HEK293 (cell line): ENCODE results near the gene ELK4.

Experiments used
- CTCF ChIA-PET: fragments of 350-600 bp; formaldehyde crosslinking; extraction: SDS; loops from one replicate; lab custom pipeline; 2021; ENCODE audit warnings: antibody characterized with exemption; lab: Yijun Ruan, JAX
- POLR2A ChIA-PET: fragments of 300-600 bp; formaldehyde crosslinking; extraction: SDS; loops from one replicate; lab custom pipeline; 2020; ENCODE audit warnings: antibody characterized with exemption, inconsistent platforms; lab: Yijun Ruan, JAX
- H3K27ac ChIP-seq: fragments of 200-500 bp; sonication (Bioruptor generic); 2 replicates; pipeline ENCODE4 v1.5.1; 2014; ENCODE audit warnings: low read depth, low read length, control low read depth, inconsistent platforms; ENCODE audit errors: extremely low read depth
- H3K36me3 ChIP-seq, 2 experiments: fragments of 200-500 bp in 1 of 2; sonication (Bioruptor generic) in 1 of 2; 1 replicate in 1 of 2; 2 replicates in 1 of 2; pipeline ENCODE4 v1.5.1; 2014 to 2017; ENCODE audit warnings: inconsistent platforms in 2 of 2, low read length in 2 of 2; ENCODE audit not compliant: control insufficient read depth in 2 of 2, insufficient read depth in 1 of 2
- H3K4me1 ChIP-seq: fragments of 200-500 bp; sonication (Bioruptor generic); 2 replicates; pipeline ENCODE4 v1.5.1; 2014; ENCODE audit warnings: mild to moderate bottlenecking, low read length, inconsistent platforms; ENCODE audit not compliant: control insufficient read depth, insufficient read depth
- H3K4me3 ChIP-seq: 2 replicates; pipeline ENCODE4 v1.5.1; 2011; ENCODE audit warnings: low read depth, mild to moderate bottlenecking, control low read depth, low read length, moderate library complexity
- H3K9me3 ChIP-seq: fragments of 200-500 bp; sonication (Bioruptor generic); 2 replicates; pipeline ENCODE4 v1.5.1; 2014; ENCODE audit warnings: low read depth, low read length, inconsistent platforms; ENCODE audit not compliant: control insufficient read depth, insufficient read depth
- BCL11A ChIP-seq: fragments of 450-650 bp; formaldehyde crosslinking; IDR thresholded peaks from 2 replicates; pipeline ENCODE4 v1.5.1; 2016; ENCODE audit warnings: low read depth, missing biosample characterization, missing genetic modification characterization
- GLI2 ChIP-seq: fragments of 450-650 bp; formaldehyde crosslinking; IDR thresholded peaks from 2 replicates; pipeline ENCODE4; 2017; ENCODE audit warnings: missing biosample characterization, missing genetic modification characterization, low read depth, borderline replicate concordance
- MZF1 ChIP-seq: fragments of 450-650 bp; formaldehyde crosslinking; IDR thresholded peaks from 2 replicates; pipeline ENCODE4 v1.5.1; 2017; ENCODE audit warnings: missing biosample characterization, missing genetic modification characterization, borderline replicate concordance
- PBX3 ChIP-seq: sonication (generic); formaldehyde crosslinking; IDR thresholded peaks from 2 replicates; pipeline ENCODE4 v1.8.1; 2022; ENCODE audit warnings: mild to moderate bottlenecking, moderate library complexity, missing genetic modification reagents
- PRDM10 ChIP-seq: fragments of 450-650 bp; formaldehyde crosslinking; IDR thresholded peaks from 2 replicates; pipeline ENCODE4 v1.5.1; 2016; ENCODE audit warnings: missing biosample characterization, missing genetic modification characterization
- SALL2 ChIP-seq: fragments of 450-650 bp; formaldehyde crosslinking; IDR thresholded peaks from 2 replicates; pipeline ENCODE4 v1.5.0; 2017; ENCODE audit warnings: missing biosample characterization, mild to moderate bottlenecking, missing genetic modification characterization, borderline replicate concordance
- SP3 ChIP-seq: fragments of 450-650 bp; formaldehyde crosslinking; IDR thresholded peaks from 2 replicates; pipeline ENCODE4 v1.5.1; 2016; ENCODE audit warnings: missing biosample characterization, missing genetic modification characterization
- TRIM28 ChIP-seq: IDR thresholded peaks from 2 replicates; pipeline ENCODE4 v1.6.1; 2011; ENCODE audit warnings: low read length, control low read depth, borderline replicate concordance
- YY1 ChIP-seq: fragments of 450-650 bp; formaldehyde crosslinking; IDR thresholded peaks from 2 replicates; pipeline ENCODE4 v1.5.1; 2018; ENCODE audit warnings: missing biosample characterization, missing genetic modification characterization
- ZBTB7A ChIP-seq: fragments of 450-650 bp; formaldehyde crosslinking; IDR thresholded peaks from 2 replicates; pipeline ENCODE4 v1.5.1; 2016; ENCODE audit warnings: low read depth, missing biosample characterization, missing genetic modification characterization
- ZBTB8A ChIP-seq: fragments of 450-650 bp; formaldehyde crosslinking; IDR thresholded peaks from 2 replicates; pipeline ENCODE4 v1.5.1; 2016; ENCODE audit warnings: missing biosample characterization, missing genetic modification characterization
- ZIC2 ChIP-seq: fragments of 450-650 bp; formaldehyde crosslinking; IDR thresholded peaks from 2 replicates; pipeline ENCODE4 v1.5.1; 2016; ENCODE audit warnings: missing biosample characterization, missing genetic modification characterization
- ZNF112 ChIP-seq: fragments of 450-650 bp; formaldehyde crosslinking; IDR thresholded peaks from 2 replicates; pipeline ENCODE4 v1.5.0; 2017; ENCODE audit warnings: missing biosample characterization, missing genetic modification characterization
- ZNF140 ChIP-seq: fragments of 450-650 bp; formaldehyde crosslinking; IDR thresholded peaks from 2 replicates; pipeline ENCODE4 v1.5.1; 2016; ENCODE audit warnings: missing biosample characterization, missing genetic modification characterization
- ZNF16 ChIP-seq: fragments of 450-650 bp; formaldehyde crosslinking; IDR thresholded peaks from 2 replicates; pipeline ENCODE4 v1.5.1; 2016; ENCODE audit warnings: low read depth, missing biosample characterization, missing genetic modification characterization
- ZNF18 ChIP-seq: fragments of 450-650 bp; formaldehyde crosslinking; IDR thresholded peaks from 2 replicates; pipeline ENCODE4 v1.5.1; 2016; ENCODE audit warnings: missing biosample characterization, missing genetic modification characterization
- ZNF223 ChIP-seq: fragments of 450-650 bp; formaldehyde crosslinking; IDR thresholded peaks from 2 replicates; pipeline ENCODE4 v1.5.1; 2016; ENCODE audit warnings: missing biosample characterization, missing genetic modification characterization
- ZNF311 ChIP-seq: fragments of 450-650 bp; formaldehyde crosslinking; IDR thresholded peaks from 2 replicates; pipeline ENCODE4 v1.5.1; 2017; ENCODE audit warnings: missing biosample characterization, missing genetic modification characterization, borderline replicate concordance
- ZNF514 ChIP-seq: fragments of 450-650 bp; formaldehyde crosslinking; IDR thresholded peaks from 2 replicates; pipeline ENCODE4 v1.5.1; 2016; ENCODE audit warnings: missing biosample characterization, missing genetic modification characterization
- ZNF561 ChIP-seq: fragments of 450-650 bp; IDR thresholded peaks from 2 replicates; pipeline ENCODE4 v1.5.1; 2018; ENCODE audit warnings: missing biosample characterization, missing genetic modification characterization, borderline replicate concordance
- ZNF654 ChIP-seq: fragments of 450-650 bp; formaldehyde crosslinking; IDR thresholded peaks from 2 replicates; pipeline ENCODE4 v1.5.1; 2016; ENCODE audit warnings: low read depth, missing biosample characterization, missing genetic modification characterization
- ZNF843 ChIP-seq: fragments of 450-650 bp; formaldehyde crosslinking; IDR thresholded peaks from 2 replicates; pipeline ENCODE4 v1.5.1; 2016; ENCODE audit warnings: missing biosample characterization, missing genetic modification characterization
- ZSCAN5A ChIP-seq: fragments of 450-650 bp; formaldehyde crosslinking; IDR thresholded peaks from 2 replicates; pipeline ENCODE4 v1.5.1; 2016; ENCODE audit warnings: missing biosample characterization, missing genetic modification characterization

ELK4 gene

GRCh38 chr1:205676002-205676401, 44.2 kb upstream of the ELK4 start:
- H3K27ac ChIP-seq, result no peak overlapping the region
- no peaks in the 10 kb centered on the region for H3K4me1 ChIP-seq
- no peak overlapping the region for H3K4me3 ChIP-seq
- POLR2A ChIA-PET, result no interaction called here
- TF ChIP-seq MZF1 (tag by site-specific recombination) (peak; percentile 45; the same call in 1 of the 2 replicates), ZNF16 (tag by site-specific recombination) (no peak), ZNF112 (tag by site-specific recombination) (no peak), GLI2 (tag by site-specific recombination) (no peak), ZNF654 (tag by site-specific recombination) (no peak)
- no peaks in the 10 kb centered on the region for H3K36me3 ChIP-seq
- CTCF ChIA-PET, result interaction anchor here (2.5 to 6.3 kb wide), 2 partner anchors 17 to 34 kb away, joined by 15 to 65 read pairs; no protein-coding TSS in a partner anchor
- no peaks in the 10 kb centered on the region for H3K9me3 ChIP-seq

GRCh38 chr1:205675247-205675646, 43.4 kb upstream of the ELK4 start:
- H3K27ac ChIP-seq, result no peak overlapping the region
- no peaks in the 10 kb centered on the region for H3K9me3 ChIP-seq
- ChIA-PET POLR2A (no interaction called here), CTCF (interaction anchor here (2.2 kb wide), 1 partner anchor 17 kb away, joined by 10 read pairs; no protein-coding TSS in a partner anchor)
- H3K36me3 ChIP-seq, result no peaks in the 10 kb centered on the region
- no peak overlapping the region for H3K4me3 ChIP-seq
- TF ChIP-seq PRDM10 (tag by site-specific recombination) (peak; percentile 91), ZIC2 (no peak)
- H3K4me1 ChIP-seq, result no peaks in the 10 kb centered on the region

GRCh38 chr1:205672970-205673369, 41.2 kb upstream of the ELK4 start:
- CTCF ChIA-PET, result interaction anchor here (0.9 to 3.6 kb wide), 5 partner anchors 14 to 347 kb away, joined by 3 to 15 read pairs (median 9); no protein-coding TSS in a partner anchor
- no peak overlapping the region for H3K27ac ChIP-seq
- no peak overlapping the region for H3K4me3 ChIP-seq
- no peaks in the 10 kb centered on the region for H3K36me3 ChIP-seq
- H3K9me3 ChIP-seq, result no peaks in the 10 kb centered on the region
- POLR2A ChIA-PET, result no interaction called here
- no peaks in the 10 kb centered on the region for H3K4me1 ChIP-seq
- TF ChIP-seq BCL11A (tag by site-specific recombination) (no peak), TRIM28 (no peak), ZBTB8A (tag by site-specific recombination) (no peak), ZSCAN5A (tag by site-specific recombination) (no peak), PBX3 (CRISPR knock-in tag) (no peak), SALL2 (tag by site-specific recombination) (no peak), ZNF18 (tag by site-specific recombination) (no peak), ZNF311 (tag by site-specific recombination) (no peak), ZNF140 (tag by site-specific recombination) (no peak), ZNF223 (tag by site-specific recombination) (no peak), ZBTB7A (tag by site-specific recombination) (no peak), ZNF514 (tag by site-specific recombination) (no peak), ZNF561 (tag by site-specific recombination) (no peak), SP3 (tag by site-specific recombination) (no peak), YY1 (tag by site-specific recombination) (no peak), ZNF843 (tag by site-specific recombination) (no peak)
